Activated naive CD4-positive, alpha-beta T cell (primary cell): Measurements from ENCODE around the gene CRACR2B.

Experiments used
- DNase-seq, 4 experiments: peaks; one replicate each; lab custom pipeline; 2025; lab: John Stamatoyannopoulos, UW

The CRACR2B gene

DNA sequence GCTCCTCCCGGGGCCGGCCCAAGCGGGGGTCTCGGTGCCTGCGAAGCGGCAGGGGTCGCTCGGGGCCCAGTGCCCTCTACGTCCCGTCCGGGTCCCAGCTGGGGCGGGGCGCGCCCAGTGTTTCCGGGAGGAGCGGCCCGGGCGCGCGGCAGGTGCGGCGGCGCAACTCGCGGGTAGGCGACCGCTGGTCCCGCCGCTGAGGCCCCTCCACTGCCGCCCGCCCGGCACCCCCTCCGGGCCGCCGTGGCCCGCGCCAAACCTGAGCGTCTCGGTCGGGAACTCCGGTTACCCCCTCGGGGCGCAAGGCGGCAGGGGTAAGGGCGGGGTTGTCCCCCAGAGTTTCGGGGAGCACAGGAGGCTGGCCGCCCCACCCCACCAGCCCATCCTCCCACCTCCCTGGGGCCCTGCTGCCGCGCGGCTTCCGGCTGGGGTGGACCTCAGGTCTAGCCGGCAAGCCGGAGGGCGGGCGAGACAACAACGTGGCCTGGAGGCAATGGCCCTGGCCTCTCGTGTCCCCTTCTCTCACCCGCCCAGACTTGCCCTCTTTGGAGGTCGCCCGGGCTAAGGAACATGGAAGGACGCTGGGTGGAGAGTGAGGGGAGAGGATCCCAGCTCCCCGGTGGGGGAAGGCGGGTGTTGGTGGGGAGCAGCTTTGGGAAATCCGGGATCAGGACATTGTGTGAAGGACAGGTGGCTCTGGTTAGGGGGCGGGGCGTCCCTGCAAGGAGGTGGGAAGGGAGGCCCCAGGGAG lies 398 bp upstream of the CRACR2B start:
- DNase-seq = no peak

DNA sequence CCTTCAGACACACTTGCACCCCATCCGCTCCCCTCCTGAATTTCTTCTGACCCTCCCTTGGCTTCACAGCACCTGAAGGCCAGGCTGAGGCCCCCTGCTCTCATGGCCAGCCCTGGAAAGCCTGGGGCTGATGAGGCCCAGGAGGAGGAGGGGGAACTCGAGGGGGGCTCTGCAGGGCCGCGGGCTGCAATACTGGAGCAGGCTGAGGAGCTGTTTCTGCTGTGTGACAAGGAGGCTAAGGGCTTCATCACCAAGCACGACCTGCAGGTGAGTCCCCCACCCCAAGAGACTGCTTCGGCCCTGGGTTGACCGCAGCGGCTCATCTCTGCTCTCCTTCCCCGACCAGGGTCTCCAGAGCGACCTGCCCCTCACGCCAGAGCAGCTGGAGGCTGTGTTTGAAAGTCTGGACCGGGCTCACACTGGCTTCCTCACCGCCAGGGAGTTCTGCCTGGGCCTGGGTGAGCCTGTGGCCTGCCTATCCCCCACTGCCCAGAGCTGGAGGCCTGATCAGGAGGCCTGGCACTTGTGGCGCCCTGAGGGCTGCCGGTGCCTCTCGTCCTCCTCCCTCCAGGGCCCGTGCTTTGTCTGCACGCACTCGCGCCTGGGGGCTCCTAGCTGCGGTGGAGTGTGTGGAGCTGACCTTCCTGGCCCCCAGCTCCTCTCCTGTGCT lies 922 bp downstream of the CRACR2B start:
- DNase-seq = no peak

DNA sequence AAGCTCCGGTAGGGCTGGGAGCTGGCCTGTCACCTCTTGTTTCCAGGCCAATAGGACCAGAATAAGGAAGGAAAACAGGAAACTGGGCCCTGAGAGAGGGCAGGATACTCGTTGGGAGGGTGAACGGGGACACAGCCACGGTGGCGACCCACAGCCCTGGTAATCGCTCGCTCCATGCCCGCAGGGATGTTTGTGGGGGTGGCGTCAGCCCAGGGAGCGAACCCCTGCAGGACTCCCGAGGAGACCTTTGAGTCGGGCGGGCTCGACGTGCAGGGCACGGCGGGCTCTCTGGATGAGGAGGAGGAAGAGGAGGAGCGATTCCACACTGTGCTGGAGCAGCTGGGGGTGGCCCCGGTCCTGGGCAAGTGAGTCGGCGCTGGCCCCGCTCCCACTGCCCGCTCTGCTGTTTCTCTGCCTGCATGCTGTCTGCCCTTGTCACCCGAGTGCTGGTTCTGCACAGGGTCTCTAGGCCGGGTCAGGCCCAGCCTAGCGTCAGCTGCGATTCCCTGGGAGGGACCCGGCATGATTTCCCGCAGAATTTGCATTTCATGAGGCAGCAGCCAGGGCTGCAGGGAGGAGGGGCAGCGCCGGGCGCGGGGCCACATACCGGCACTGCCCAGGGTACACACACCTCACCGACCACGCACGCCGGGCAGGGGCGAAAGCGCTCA lies 1.6 kb downstream of the CRACR2B start:
- DNase-seq = no peak

DNA sequence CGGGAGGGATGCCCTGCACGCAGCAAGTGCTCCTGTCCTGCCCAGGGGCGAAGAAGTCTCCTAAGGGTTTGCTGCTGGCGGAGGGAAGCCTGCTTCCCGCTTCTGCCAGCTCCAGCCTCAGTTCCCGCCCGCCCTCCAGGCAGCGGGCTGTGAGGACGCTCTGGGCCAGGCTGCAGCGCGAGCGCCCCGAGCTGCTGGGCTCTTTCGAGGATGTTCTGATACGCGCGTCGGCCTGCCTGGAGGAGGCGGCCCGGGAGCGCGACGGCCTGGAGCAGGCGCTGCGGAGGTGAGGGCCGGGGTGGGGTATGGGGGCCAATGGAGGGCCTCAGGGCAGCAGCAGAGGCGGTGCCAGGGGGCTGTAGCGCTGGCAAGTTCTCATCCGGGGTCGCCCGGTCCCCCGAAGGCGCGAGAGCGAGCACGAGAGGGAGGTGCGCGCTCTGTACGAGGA lies 2.2 kb downstream of the CRACR2B start:
- no peak for DNase-seq

DNA sequence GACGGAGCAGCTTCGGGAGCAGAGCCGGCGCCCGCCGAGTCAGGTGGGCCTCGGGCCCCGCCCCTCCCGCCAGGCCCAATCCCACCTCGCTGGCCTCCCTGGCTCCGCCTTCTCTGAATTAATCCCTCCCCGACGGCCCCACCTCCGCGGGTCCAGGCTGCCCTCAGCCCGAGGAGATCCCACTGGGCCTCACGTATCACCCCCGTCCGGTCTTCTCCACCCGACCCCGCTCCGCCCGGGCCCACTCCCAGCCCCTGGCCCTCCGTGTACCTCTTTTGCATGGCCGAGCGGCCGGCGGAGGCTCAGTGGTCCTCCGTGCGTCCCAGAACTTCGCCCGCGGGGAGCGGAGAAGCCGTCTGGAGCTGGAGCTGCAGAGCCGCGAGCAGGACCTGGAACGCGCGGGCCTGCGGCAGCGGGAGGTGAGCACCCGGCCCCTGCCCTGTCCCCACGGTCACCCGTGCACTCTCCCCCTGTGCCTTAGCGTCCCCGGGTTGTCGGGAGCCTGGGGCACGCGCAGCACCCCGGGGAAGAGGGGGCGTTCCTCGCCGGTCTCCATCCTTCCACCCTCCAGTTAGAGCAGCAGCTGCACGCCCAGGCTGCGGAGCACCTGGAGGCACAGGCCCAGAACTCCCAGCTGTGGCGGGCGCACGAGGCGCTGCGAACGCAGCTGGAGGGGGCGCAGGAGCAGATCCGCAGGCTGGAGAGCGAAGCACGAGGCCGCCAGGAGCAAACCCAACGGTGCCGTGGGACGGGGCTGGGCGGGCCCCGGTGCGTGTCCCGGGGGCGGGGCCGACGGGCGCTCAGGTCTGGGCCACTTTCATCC lies 2.8 kb downstream of the CRACR2B start:
- DNase-seq = peak in 1 of 4 experiments; percentile 34

DNA sequence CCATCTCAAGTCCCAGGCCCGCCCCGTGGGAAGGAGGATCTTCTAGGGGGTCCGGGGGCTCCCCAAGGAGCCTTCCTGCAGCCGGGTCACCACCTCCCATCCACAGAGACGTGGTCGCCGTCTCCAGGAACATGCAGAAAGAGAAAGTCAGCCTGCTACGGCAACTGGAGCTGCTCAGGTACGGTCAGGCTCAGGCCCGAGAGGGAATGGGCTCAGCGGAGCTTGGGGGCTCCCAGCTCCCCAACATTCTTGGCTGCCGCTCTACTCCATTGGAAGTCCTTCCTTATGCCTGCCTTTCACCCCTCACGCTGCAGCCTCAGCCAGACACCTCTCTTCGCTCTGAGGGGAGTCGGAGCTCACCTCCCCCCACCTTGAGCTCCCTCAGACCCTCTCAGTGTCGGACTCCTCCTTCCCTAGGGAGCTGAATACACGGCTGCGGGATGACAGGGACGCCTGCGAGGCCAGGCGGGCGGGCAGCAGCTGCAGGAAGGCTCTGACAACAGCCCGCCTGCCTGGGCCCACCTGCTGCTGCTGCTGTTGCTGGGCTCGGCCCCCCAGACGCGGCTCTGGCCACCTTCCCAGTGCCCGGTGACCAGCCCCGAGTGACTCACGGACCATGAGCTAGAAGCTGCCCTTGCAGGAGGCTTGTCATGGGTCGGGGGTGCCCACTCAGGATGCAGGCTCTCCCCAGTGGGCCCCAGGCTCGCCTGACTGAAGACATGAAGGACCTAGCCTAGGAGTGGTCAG lies 3.6 kb downstream of the CRACR2B start:
- no peak for DNase-seq

DNA sequence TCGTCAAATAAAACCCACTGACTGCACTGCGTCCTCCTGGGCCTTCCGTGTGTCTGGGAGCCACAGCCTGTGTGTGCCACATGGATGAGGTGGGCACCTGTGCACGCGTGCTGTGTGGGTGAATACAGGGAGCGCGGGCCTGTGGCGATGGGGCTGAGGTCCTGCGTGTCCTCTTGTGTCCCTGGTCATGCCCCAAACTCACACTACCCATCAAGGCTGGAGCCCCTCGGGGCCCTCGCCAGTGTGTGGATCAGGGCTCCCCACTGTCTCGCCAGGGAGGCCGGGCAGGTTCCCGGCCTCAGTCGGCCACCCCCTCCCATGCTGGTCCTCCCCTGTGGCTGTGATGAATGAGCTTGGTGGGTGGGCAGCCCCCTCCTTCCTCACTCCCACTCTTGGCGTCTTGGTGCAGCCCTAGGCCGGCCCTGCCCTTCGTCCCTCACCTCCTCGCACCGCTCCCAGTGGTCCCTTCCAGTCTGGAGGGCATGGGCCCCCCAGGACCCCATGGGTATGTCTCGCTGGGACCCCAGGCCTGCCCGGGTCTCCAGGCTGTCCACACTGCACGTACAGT lies 4.3 kb downstream of the CRACR2B start:
- DNase-seq = no peak

DNA sequence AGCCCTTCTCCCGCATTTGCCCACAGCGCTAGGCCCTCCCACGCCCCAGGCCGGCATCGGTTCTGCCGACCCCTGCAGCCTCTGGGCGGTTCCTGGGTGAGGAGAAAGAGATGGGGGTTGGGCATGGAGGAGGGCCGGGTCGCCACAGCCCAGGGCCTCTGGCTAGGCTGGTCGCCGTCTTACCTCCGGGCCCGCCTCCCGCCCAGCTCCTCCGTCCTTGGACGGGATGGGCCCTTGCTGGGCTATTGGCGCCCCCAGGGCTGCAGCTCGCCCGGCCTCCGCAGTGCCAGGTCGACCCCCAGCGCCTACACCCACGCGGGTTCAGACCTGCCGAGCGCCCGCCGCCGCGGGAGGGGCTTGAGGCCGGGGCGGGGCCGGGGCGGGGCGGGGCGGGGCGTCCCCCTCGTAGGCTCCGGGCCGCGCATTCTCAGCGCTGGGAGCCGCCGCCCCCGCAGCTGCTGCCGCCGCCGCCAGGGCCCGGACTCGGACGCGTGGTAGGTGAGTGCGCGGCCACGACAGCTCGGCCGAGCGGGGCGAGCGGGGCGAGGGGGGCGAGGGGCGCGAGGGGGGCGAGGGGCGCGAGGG lies 4.9 kb downstream of the CRACR2B start, which contains the start of gene CD151:
CD151 (plus strand) TSS at position 424 of the 585 bp plus-strand sequence. CDS start 3,118 bp downstream, outside the sequence.
- DNase-seq = peak in 1 of 4 experiments; percentile 30

DNA sequence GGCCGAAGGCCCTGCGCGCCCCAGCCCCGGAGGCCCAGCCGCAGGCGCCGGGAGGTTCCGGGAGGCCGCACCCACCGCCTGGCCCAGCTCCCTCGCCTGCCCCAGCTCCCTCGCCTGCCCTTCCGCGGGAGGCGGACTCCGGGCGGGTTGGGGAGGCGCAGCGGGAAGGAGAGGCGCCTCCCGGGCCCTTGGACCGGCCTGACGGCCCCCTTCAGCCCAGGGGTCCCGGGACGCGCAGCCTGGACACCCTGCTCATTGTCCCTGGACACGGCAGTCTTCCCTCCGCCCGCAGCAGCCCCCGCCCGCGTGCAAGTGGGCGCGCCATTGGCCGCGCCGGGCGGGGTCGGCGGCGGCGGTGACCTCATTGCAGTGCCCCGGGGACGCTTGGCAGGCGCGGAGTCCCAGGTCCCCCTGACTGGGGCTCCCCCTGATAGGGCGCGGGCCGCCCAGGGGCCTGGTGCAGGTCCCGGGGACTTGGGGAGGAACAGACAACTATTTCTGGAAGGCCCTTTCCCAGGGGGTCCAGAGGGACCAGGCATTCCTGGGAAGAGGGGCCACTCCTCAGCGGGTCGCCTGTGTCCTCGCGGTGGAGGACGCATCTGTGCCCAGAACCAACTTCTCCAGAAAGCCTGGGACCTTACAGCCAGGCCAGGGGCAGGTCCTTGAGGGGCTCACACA lies 5.5 kb downstream of the CRACR2B start:
- no peak for DNase-seq

DNA sequence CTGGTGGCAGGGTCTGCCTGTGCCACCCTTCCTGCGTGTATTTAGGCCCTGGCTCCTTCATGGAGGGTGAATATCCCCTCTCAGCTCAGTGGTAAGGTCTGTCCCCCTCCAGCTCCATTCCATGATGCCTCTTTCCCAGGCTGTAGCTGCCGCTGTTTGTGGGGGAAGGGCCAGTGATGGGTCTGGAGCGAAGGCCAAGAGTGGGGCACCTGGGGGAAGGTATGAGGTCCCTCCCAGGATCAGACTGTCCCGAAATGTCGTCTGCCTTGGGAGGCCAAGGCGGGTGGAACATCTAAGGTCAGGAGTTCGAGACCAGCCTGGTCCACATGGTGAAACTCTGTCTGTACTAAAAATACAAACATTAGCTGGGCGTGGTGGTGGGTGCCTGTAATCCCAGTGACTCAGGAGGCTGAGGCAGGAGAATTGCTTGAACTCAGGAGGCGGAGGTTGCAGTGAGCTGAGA lies 6.2 kb downstream of the CRACR2B start:
- no peak for DNase-seq

DNA sequence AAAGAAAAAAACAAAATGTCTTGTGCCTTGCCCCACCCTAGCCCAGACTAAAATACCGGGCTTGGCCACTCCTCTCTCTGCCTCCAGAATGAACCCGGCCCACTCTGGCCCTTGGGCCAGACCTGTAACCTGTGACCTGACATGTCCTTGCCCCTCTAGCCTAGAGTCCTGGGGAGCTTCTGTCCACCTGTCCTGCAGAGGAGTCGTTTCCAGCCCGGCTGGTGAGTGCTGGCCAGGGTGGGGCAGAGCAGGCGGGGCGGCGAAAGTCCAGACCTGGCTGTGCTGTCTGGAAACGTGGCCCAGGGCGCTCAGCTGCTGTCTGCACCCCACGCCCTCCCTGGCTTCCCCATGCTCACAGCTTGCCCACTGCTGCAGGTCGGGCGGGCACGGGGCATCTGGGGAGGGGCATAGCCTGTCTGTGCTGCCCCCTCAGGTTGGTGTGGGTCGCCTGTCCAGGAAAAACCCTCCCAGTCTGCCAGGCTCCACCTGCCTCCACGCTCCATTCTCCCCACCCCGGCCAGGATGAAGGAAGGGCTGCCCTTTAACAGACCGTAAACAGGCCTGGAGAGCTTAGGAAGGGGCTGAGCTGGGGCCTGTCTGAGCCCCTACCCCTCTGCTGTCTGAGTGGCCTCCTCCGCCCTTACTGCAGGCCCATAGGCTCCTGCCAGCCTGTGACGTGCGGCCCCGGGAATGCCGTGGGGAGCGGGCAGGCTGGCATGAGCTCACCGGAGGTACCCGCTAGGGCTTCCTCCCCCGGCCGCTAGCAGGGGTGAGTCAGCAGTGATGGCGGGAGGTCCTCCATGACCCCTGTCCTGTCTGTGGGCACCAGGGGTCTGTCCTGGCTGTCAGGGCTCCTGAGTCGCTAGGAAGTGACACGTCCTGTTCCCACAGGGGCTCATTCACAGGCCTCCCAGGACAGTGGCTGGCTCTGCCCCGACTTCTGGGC lies 6.9 kb downstream of the CRACR2B start:
- DNase-seq = no peak

DNA sequence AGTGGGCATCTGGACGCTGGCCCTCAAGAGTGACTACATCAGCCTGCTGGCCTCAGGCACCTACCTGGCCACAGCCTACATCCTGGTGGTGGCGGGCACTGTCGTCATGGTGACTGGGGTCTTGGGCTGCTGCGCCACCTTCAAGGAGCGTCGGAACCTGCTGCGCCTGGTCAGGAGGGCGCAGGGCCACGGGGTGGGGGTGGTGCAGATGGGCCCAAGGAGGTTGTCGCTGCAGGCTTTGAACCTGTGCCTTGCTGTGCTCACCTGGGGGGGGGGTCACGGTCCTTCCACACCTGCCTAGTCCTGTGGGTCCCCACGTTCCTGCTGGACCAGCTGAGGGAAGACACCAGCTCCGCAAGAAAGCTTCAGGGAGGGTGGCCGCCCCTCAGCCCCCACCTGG lies 8.6 kb downstream of the CRACR2B start:
- no peak for DNase-seq

DNA sequence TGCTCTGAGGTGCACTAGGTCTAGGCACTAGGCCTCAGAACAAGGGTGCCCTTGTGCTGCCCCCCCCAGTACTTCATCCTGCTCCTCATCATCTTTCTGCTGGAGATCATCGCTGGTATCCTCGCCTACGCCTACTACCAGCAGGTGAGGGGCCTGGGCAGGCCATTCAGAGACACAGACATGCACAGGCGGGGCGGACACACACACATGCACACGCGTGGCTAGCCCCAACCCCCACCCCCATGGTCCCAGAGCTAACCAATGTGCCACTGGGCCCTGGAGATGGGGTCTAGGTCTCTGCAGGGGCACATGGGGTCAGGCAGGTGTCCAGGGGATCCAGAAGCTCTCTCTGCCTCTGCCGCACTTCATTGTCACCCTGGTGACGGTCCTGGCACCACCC lies 9.0 kb downstream of the CRACR2B start:
- no peak for DNase-seq

DNA sequence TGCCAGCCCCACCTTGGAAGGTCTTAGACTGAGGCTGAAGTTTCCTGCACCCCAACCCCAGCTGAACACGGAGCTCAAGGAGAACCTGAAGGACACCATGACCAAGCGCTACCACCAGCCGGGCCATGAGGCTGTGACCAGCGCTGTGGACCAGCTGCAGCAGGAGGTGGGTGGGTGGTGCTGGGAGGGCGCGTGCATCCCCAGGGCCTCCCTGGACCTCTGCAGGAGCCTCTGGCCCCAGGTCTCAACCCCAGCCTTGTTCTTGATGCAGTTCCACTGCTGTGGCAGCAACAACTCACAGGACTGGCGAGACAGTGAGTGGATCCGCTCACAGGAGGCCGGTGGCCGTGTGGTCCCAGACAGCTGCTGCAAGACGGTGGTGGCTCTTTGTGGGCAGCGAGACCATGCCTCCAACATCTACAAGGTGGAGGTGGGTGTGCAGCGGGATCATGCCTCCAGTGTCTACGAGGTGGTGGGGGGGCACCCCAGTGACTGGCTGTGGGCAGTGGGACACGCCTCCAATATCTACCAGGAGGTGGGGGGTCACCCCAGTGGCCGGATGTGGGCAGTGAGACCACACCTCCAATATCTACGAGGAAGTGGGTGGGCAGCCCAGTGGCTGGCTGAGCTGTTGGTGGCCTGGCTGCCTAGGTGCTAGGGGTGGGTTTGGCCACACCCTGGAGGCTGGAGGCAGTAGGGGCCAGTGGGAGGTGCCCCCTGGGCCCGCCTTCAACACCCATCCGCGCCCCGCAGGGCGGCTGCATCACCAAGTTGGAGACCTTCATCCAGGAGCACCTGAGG lies 9.7 kb downstream of the CRACR2B start:
- no peak for DNase-seq

DNA sequence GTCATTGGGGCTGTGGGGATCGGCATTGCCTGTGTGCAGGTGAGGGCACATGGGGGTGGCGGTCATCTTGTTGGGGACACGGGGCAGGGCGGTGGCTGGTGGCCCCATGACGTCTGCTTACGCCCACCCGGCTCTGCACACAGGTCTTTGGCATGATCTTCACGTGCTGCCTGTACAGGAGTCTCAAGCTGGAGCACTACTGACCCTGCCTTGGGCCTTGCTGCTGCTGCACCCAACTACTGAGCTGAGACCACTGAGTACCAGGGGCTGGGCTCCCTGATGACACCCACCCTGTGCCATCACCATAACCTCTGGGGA lies 10.2 kb downstream of the CRACR2B start:
- no peak for DNase-seq

DNA sequence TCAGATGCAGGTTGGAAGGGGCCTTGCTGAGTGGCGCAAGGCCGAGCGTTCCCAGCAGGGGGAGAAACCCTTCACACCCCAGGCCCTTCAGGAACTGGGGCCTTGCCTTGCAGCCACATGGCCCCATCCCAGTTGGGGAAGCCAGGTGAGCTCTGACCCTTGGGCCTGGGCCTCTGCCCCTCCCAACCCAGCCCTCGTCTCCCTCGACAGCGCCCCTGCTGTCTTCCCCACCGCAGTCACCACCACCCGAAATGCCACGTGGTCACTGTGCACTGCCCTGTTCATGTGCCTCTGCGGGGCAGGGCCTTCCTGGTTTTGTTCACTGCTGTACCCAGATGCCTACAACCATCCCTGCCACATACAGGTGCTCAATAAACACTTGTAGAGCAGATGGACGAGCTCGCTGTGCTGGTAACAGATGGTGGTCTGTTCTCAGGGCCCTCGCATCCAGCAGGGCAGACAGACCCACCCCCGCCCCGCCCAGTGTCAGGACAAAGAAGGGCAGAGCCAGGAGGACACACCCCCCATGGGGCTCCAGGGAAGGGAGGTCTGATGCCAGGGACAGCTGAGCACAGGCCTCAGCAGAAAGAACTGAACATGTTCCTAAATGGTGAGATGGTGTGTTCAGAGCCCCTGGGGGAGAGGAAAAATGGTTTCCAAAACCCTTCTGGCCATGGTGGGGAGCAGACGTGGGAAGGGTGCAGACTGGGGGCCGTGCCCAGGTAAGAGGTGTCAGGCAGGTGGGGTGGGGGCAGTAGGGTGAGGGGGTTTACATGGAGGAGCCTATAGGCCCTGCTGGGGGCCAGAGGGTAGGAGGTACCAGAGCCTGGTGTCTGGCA lies 10.9 kb downstream of the CRACR2B start:
- DNase-seq = no peak

DNA sequence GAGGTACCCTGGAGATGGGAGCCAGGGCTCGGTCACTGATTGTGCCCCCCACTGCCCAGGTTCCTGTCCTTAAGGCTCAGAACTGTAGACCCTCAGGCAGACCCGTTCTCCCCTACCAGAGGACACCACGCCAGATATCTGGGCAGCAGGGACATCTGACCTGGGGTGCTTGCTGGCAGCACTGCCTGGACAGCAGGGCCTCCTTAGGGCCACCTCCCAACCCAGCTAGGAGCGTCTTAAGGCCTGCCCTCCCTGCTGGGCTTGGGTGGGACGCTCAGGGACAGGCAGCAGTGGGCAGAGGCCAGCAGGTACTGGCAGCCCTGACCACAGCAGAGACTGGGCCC lies 11.5 kb downstream of the CRACR2B start:
- no peak for DNase-seq
